ENCODE results near the gene CCDC34.

DNA sequence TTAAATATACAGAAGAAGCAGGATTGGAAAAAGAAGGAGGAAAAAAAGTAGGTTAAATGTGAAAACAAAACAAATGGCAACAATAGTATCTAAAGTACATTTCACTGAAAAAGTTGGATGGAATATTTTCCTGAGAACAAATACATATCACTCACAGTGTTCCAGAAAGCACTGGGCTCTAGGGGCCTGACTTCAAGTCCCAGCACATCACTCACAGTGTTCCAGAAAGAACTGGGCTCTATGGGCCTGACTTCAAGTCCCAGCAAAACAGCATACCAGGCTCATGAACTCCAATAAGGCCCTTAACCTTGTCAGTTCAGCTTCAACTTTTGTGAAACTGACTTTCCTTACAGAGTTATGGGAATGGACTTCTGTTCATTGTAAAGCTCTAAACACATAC, 46.0 kb upstream of the CCDC34 start:
- TF ChIP-seq, protein P1, sequence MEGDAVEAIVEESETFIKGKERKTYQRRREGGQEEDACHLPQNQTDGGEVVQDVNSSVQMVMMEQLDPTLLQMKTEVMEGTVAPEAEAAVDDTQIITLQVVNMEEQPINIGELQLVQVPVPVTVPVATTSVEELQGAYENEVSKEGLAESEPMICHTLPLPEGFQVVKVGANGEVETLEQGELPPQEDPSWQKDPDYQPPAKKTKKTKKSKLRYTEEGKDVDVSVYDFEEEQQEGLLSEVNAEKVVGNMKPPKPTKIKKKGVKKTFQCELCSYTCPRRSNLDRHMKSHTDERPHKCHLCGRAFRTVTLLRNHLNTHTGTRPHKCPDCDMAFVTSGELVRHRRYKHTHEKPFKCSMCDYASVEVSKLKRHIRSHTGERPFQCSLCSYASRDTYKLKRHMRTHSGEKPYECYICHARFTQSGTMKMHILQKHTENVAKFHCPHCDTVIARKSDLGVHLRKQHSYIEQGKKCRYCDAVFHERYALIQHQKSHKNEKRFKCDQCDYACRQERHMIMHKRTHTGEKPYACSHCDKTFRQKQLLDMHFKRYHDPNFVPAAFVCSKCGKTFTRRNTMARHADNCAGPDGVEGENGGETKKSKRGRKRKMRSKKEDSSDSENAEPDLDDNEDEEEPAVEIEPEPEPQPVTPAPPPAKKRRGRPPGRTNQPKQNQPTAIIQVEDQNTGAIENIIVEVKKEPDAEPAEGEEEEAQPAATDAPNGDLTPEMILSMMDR (conservative IDR thresholded peaks at IDR 0.05 in 1 of 2, IDR thresholded peaks at IDR 0.05 in 1 of 2; ENCODE audit: extremely low read depth in 1 of 2, insufficient read depth in 1 of 2, low read depth in 1 of 2, low read length in 2 of 2) = no peak
- TF ChIP-seq EZH2 (IDR thresholded peaks at IDR 0.05; ENCODE audit: borderline replicate concordance, low read length) = no peak

Measured in mammary epithelial cell (primary cell).